Measurements from ENCODE around the gene ALDH1L1.
"Not testable (repeated sequence)": the region's sequence is repeated elsewhere in the genome, so short reads cannot be mapped to it uniquely, and the experiment has no call there.

The ALDH1L1 gene

DNA sequence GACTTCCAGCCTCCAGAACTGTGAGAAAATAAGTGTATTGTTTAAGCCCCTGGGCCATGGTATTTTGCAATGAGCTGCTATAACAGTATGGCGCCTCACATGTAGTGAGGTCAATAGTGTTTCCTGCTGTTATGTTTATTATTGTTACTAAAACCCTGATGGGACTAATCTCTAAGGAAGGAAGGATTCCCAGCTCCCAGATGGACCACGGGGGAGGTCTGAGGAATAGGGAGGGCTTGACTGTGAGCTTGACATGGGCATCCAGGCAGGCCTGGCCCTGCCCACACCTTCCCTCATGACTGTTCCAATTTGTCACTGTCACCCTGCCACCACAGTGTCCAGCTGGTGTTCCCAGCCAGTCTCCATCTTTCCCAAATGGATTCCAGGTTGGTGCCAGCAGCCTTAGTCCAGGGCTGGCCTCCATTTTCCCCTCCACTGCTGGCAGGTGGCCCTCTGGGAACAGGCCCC lies 82.0 kb downstream of the ALDH1L1 start:
- Histone ChIP-seq H3K27me3 (no peaks in the 10 kb centered on the region), H3K36me3 (no peaks in the 10 kb centered on the region), H3K9me3 (no peaks in the 10 kb centered on the region), H3K4me1 (no peaks in the 10 kb centered on the region), H3K4me3 (ENCODE audit: low read depth, low read length) (no peak overlapping the region)
- TF ChIP-seq, protein P1, sequence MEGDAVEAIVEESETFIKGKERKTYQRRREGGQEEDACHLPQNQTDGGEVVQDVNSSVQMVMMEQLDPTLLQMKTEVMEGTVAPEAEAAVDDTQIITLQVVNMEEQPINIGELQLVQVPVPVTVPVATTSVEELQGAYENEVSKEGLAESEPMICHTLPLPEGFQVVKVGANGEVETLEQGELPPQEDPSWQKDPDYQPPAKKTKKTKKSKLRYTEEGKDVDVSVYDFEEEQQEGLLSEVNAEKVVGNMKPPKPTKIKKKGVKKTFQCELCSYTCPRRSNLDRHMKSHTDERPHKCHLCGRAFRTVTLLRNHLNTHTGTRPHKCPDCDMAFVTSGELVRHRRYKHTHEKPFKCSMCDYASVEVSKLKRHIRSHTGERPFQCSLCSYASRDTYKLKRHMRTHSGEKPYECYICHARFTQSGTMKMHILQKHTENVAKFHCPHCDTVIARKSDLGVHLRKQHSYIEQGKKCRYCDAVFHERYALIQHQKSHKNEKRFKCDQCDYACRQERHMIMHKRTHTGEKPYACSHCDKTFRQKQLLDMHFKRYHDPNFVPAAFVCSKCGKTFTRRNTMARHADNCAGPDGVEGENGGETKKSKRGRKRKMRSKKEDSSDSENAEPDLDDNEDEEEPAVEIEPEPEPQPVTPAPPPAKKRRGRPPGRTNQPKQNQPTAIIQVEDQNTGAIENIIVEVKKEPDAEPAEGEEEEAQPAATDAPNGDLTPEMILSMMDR (IDR thresholded peaks at IDR 0.05; ENCODE audit: low read depth, low read length): no peak
- DNase-seq: no peak

DNA sequence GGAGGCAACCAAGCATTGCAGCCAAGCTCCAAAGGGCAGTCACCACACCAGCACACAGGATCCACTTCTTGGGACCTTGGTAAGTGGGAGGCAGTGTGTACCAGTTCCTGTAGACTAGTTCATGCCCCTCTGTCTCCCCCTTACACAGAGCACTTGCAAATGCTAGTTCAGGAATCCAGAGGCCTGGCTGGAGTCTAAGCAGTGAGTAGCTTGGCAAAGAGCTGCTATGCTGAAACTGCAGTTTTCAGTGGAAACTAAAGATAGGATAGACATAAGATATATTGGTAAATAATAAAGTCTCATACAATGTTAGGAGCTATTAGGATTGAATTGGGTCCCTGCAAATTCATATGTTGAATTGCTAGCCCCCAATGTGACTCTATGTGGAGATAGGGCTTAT lies 82.6 kb downstream of the ALDH1L1 start:
- Histone ChIP-seq H3K27me3 (no peaks in the 10 kb centered on the region), H3K4me1 (no peaks in the 10 kb centered on the region), H3K9me3 (no peaks in the 10 kb centered on the region), H3K4me3 (ENCODE audit: low read depth, low read length) (no peak overlapping the region), H3K36me3 (no peaks in the 10 kb centered on the region)
- DNase-seq: no peak
- TF ChIP-seq, protein P1 (IDR thresholded peaks at IDR 0.05; ENCODE audit: low read depth, low read length): no peak

DNA sequence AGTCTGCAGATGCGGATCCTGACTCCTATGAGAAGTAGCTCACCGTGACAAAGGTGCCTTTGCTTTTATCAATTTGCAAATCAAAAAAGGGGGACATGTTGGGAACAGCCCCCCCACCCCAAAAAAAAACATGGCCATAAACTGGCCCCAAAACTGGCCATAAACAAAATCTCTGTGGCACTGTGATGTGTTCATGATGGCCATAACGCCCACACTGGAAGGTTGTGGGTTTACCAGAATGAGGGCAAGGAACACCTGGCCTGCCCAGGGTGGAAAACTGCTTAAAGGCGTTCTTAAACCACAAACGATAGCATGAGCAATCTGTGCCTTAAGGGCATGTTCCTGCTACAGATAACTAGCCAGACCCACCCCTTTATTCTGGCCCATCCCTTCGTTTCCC lies 84.1 kb downstream of the ALDH1L1 start:
- H3K4me3 ChIP-seq (ENCODE audit: low read depth, low read length); H3K4me1 ChIP-seq; H3K36me3 ChIP-seq; DNase-seq; H3K9me3 ChIP-seq; H3K27me3 ChIP-seq: not testable (repeated sequence)

DNA sequence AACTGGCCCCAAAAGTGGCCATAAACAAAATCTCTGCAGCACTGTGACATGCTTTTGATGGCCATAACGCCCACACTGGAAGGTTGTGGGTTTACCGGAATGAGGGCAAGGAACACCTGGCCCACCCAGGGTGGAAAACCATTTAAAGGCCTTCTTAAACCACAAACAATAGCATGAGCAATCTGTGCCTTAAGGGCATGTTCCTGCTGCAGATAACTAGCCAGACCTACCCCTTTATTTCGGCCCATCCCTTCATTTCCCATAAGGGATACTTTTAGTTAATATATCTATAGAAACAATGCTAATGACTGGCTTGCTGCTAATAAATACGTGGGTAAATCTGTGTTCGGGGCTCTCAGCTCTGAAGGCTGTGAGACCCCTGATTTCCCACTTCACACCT lies 88.3 kb downstream of the ALDH1L1 start:
- not testable (repeated sequence) for H3K4me3 ChIP-seq (ENCODE audit: low read depth, low read length); DNase-seq; H3K9me3 ChIP-seq; H3K4me1 ChIP-seq; H3K27me3 ChIP-seq; H3K36me3 ChIP-seq

DNA sequence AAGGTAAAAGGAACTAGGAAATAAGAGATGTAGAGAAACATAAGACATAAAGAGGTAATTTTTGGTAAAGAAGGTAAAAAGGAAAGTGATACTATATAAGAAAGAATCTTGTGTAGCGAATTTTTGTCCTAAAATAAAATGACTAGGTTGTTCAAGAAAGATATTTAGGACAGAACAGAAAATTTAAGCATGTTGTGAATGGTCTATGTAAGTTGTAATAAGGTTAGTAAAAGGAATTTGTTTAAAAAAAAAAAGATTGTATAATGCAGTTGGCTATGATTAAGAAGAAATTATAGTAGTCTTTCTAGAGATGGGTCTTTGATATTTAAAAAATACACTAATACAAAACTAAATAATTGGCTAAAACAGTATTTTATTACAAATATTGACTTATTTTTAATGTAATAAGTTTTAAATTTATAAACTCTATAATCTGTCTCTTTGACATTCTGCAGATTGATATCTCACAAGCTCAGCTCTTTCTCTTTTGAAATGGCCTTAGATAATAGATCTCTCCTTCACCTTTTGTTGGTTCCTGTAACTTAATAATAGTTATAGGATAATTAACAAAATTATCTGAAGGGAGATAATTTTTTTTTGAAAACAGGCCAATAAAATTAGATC lies 92.7 kb downstream of the ALDH1L1 start:
- no peaks in the 10 kb centered on the region for H3K27me3 ChIP-seq
- TF ChIP-seq, protein P1 (IDR thresholded peaks at IDR 0.05; ENCODE audit: low read depth, low read length): no peak
- no peaks in the 10 kb centered on the region for H3K9me3 ChIP-seq
- H3K4me3 ChIP-seq (ENCODE audit: low read depth, low read length): no peak overlapping the region
- H3K4me1 ChIP-seq: no peaks in the 10 kb centered on the region
- no peak for DNase-seq
- no peaks in the 10 kb centered on the region for H3K36me3 ChIP-seq

DNA sequence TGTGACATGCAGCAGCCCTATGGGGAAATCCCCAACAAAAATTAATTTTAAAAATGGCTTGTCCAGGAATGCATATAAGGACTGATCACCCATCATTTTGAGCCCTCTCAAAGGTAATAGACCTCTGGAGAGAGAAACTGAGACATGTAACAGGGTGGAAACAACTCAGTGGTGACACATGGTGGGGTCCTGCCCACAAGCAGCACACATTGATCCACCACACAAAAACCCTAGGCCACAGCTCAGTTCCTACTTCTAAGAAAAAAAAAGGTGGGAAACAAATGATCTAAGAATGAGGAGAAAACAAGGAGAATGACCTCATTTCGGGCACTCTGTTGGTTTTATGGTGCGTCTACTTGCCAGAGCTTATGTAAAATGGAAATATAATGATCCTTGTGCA lies 94.5 kb downstream of the ALDH1L1 start:
- no peaks in the 10 kb centered on the region for H3K36me3 ChIP-seq
- H3K9me3 ChIP-seq: 0 out of 2 replicates have a peak, but pooled peaks cover 2% of the 10 kb centered on the region

DNA sequence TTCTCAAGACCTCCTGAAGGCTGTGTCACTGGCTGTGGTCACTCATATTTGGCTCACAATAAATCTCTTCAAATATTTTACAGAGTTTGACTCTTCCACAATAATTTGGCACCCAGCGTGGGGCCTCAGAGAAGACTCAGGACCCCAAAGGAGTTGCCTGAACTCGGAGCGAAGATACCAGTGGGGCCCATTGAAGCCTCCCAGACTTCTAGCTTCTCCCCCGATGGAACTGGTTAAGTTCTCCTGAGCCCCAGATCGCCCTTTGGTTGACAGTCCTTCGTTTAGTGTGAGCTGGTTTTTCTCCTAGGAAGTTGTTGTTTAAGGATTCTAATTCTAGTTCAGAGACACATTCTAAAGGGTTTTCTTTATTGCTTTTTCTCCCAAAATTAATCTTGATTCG lies 95.1 kb downstream of the ALDH1L1 start:
- DNase-seq: no peak
- TF ChIP-seq, protein P1 (IDR thresholded peaks at IDR 0.05; ENCODE audit: low read depth, low read length): no peak
- H3K4me3 ChIP-seq (ENCODE audit: low read depth, low read length): no peak overlapping the region
- no peaks in the 10 kb centered on the region for H3K4me1 ChIP-seq
- 0 out of 2 replicates have a peak, but pooled peaks cover 2% of the 10 kb centered on the region for H3K9me3 ChIP-seq
- no peaks in the 10 kb centered on the region for H3K36me3 ChIP-seq
- no peaks in the 10 kb centered on the region for H3K27me3 ChIP-seq

More for the DNA sequence above, 94.5 kb downstream of the ALDH1L1 start:
- DNase-seq: no peak
- TF ChIP-seq, protein P1 (IDR thresholded peaks at IDR 0.05; ENCODE audit: low read depth, low read length): no peak
- H3K27me3 ChIP-seq: no peaks in the 10 kb centered on the region
- H3K4me1 ChIP-seq: no peaks in the 10 kb centered on the region
- H3K4me3 ChIP-seq (ENCODE audit: low read depth, low read length): no peak overlapping the region

Measured in BE2C (cell line).